Ovary (tissue), 9 donors: ENCODE results near the gene RAB32. TPM values are rescaled to one million over a fixed set of nuclear protein-coding genes. Genes with fewer than 3 reads are reported as not detected.
A peak's percentile ranks its signal among the peaks of the same experiment; 100 is the strongest.

Experiments used
- DNase-seq, 5 donors: peaks; one replicate each; pipeline ENCODE4 v3.0.0-alpha.2; 2019 to 2020
- H3K27ac ChIP-seq, 2 donors: fragments of 200-600 bp; one replicate each; pipeline versions ENCODE4 v1.5.1 to v1.8.0; 2019 to 2022
- H3K27me3 ChIP-seq: fragments of 200-600 bp; one replicate; pipeline ENCODE4 v1.8.0; 2022
- H3K36me3 ChIP-seq: fragments of 200-600 bp; sonication (generic); one replicate; pipeline ENCODE4 v1.5.1; 2019
- H3K4me1 ChIP-seq: one replicate; pipeline ENCODE4 v1.8.1; 2013; ENCODE audit warnings: mild to moderate bottlenecking, moderate library complexity; ENCODE audit not compliant: insufficient read depth
- H3K4me3 ChIP-seq: fragments of 200-600 bp; sonication (generic); one replicate; pipeline ENCODE4 v1.5.1; 2017
- H3K9me3 ChIP-seq, 2 donors: fragments of 200-600 bp in 1 of 2; sonication (generic) in 1 of 2; one replicate each; pipeline versions ENCODE4 v1.5.1 to v1.8.1; 2013 to 2019; ENCODE audit warnings: mild to moderate bottlenecking in 1 of 2, moderate library complexity in 1 of 2
- CTCF ChIP-seq, 3 donors: fragments of 450-650 bp in 2 of 3; fragments of 200-600 bp in 1 of 3; IDR thresholded peaks; one replicate each; pipeline versions ENCODE4 v1.5.1 to v1.8.0; 2016 to 2022; ENCODE audit warnings: antibody characterized with exemption in 3 of 3, mild to moderate bottlenecking in 1 of 3
- EP300 ChIP-seq: sonication (generic); formaldehyde crosslinking; IDR thresholded peaks from one replicate; pipeline ENCODE4 v1.6.1; 2017; ENCODE audit warnings: antibody characterized with exemption
- POLR2A ChIP-seq: fragments of 450-650 bp; IDR thresholded peaks from one replicate; pipeline ENCODE4 v1.6.1; 2017; ENCODE audit warnings: antibody characterized with exemption, mild to moderate bottlenecking, moderate library complexity
- WGBS, 3 donors: extraction: QIAGEN DNeasy Blood & Tissue Kit in 1 of 3; methylation state at CpG; one replicate each; pipeline versions ENCODE4 v1.1.5 to v1.1.7; 2013 to 2017; 5-methylcytosine and 5-hydroxymethylcytosine counted together
- intact Hi-C, 4 donors: fragments of 100-400 bp; cut with DNase I; formaldehyde crosslinking; loops; one replicate each; pipeline versions ENCODE4 v1.11.0 to v1.15.1; 2022 to 2023
- polyA plus RNA-seq, 2 donors: library from polyadenylated mRNA; stranded (reverse); fragments of 200-250 nt in 1 of 2; fragments of 350-450 nt in 1 of 2; fragmentation: Illumina TruSeq in 1 of 2; extraction: RNeasy Lipid Tissue Mini Kit (QIAGEN cat#74804) in 1 of 2; gene quantifications; one replicate each; pipeline ENCODE4 v1.2.3, GENCODE V29; 2013 to 2014
- total RNA-seq, 7 donors: library from RNA; depleted of rRNA in 2 of 7; stranded (reverse); fragments of >200 nt in 2 of 7; fragmentation: NEBNext Ultra II Directional in 3 of 7; extraction: Animal tissue kit (Norgen Biotek cat#: 25700) in 3 of 7; gene quantifications; one replicate each; pipeline versions ENCODE4 v1.1.0 to v1.2.4, GENCODE V29; 2016 to 2023
- donor health status: DM: no; HTN: no; CAD: no; lungs with moderate emphysema.
- donor health status: DM: no; HTN: no; CAD: no.
- donor health status: Bipolar disorder and iron deficiency.
- donor health status: DM: yes; HTN: yes; CAD: no.
- donor health status: DM: no; HTN: no; CAD: no.
- donor health status: DM: yes; HTN: yes; CAD: no.

RAB32 gene
- total and polyA plus RNA-seq, 9 donors: 10.7 to 27.7 (median 13.0) TPM

GRCh38 chr6:146593986-146594385 lies 50.4 kb downstream of the RAB32 start:
- Histone ChIP-seq H3K9me3 (no peaks in the 10 kb centered on the region), H3K4me3 (no peak overlapping the region), H3K36me3 (no peaks in the 10 kb centered on the region), H3K4me1 (peaks cover 3% of the 10 kb centered on the region), H3K27me3 (no peaks in the 10 kb centered on the region), H3K27ac (no peak overlapping the region)
- 72 to 93% (median 86%) methylated on average over 2 of the region's 2 CpGs for WGBS, 3 donors
- TF ChIP-seq POLR2A (no peak), CTCF (IDR thresholded peaks at IDR 0.05) (no peak), EP300 (no peak)
- no peak for DNase-seq
- intact Hi-C loops: loop anchor here in 1 of 4 donors (1.0 kb wide), 1 partner anchor 7 kb away; no protein-coding TSS in a partner anchor

- no peak for TF ChIP-seq EP300
- no peak for TF ChIP-seq POLR2A
- no peak for TF ChIP-seq CTCF (IDR thresholded peaks at IDR 0.05)
- intact Hi-C loops: no loop called here
- Histone ChIP-seq H3K9me3 (no peaks in the 10 kb centered on the region), H3K27me3 (no peaks in the 10 kb centered on the region), H3K4me3 (no peak overlapping the region), H3K27ac (no peak overlapping the region), H3K4me1 (peaks cover 3% of the 10 kb centered on the region), H3K36me3 (no peaks in the 10 kb centered on the region)
- 59 to 74% (median 72%) methylated on average over 1 of the region's 1 CpG for WGBS, 3 donors
- no peak for DNase-seq
Observed at GRCh38 chr6:146594495-146594894, 50.9 kb downstream of the RAB32 start.

- TF ChIP-seq EP300: no peak
- TF ChIP-seq CTCF (IDR thresholded peaks at IDR 0.05): no peak
- TF ChIP-seq POLR2A: no peak
- intact Hi-C loops: no loop called here
- H3K9me3 ChIP-seq: no peaks in the 10 kb centered on the region
- DNase-seq: no peak
- peaks cover 3% of the 10 kb centered on the region for H3K4me1 ChIP-seq
- no peak overlapping the region for H3K27ac ChIP-seq
- H3K27me3 ChIP-seq: no peaks in the 10 kb centered on the region
- no peak overlapping the region for H3K4me3 ChIP-seq
- H3K36me3 ChIP-seq: no peaks in the 10 kb centered on the region
- WGBS, 3 donors: 50 to 59% (median 50%) methylated on average over 2 of the region's 2 CpGs
Observed at GRCh38 chr6:146595972-146596731, 52.5 kb downstream of the RAB32 start.

- Histone ChIP-seq H3K4me1 (peaks cover 3% of the 10 kb centered on the region), H3K36me3 (no peaks in the 10 kb centered on the region), H3K27me3 (no peaks in the 10 kb centered on the region), H3K9me3 (no peaks in the 10 kb centered on the region), H3K27ac (no peak within 1 kb of the TSS), H3K4me3 (peak within 1 kb of the TSS; percentile 25)
- peak; percentile 18 to 63 (median 27) for DNase-seq
- intact Hi-C loops: no loop called here
- 2 to 4% (median 4%) methylated on average over 32 of the region's 32 CpGs for WGBS, 3 donors
- TF ChIP-seq CTCF (IDR thresholded peaks at IDR 0.05) (no peak), EP300 (no peak), POLR2A (no peak)
Observed at GRCh38 chr6:146598772-146599405, 55.3 kb downstream of the RAB32 start, which contains the start of gene ADGB. Gene ADGB (plus strand): TSS chr6:146598972. CDS start chr6:146599041, 69 bp downstream.
